Memory B cell (primary cell): ENCODE measurements around the gene ARHGEF40.

Experiments
- ATAC-seq: fragments of 150-1000 bp; cut with Tn5 transposase; 2 replicates; pipeline ENCODE4 v1.10.0; 2021; ENCODE audit warnings: low read depth, mild to moderate bottlenecking, moderate library complexity
- DNase-seq, 2 donors: peaks; one replicate each; pipeline ENCODE4 v3.0.0; 2022; ENCODE audit warnings: low spot score in 2 of 2
- H3K27ac Mint-ChIP-seq: one replicate; pipeline ENCODE4 v1.8.0; 2022; ENCODE audit warnings: mild to moderate bottlenecking, moderate library complexity, mixed read lengths
- H3K27me3 Mint-ChIP-seq: one replicate; pipeline ENCODE4 v1.8.0; 2022; ENCODE audit warnings: mixed read lengths
- H3K36me3 Mint-ChIP-seq: one replicate; pipeline ENCODE4 v1.8.0; 2022; ENCODE audit warnings: mild to moderate bottlenecking, mixed read lengths
- H3K4me1 Mint-ChIP-seq: one replicate; pipeline ENCODE4 v1.8.0; 2022; ENCODE audit warnings: mixed read lengths
- H3K4me3 Mint-ChIP-seq: one replicate; pipeline ENCODE4 v1.8.0; 2022; ENCODE audit warnings: mild to moderate bottlenecking, moderate library complexity, mixed read lengths
- H3K9me3 Mint-ChIP-seq: one replicate; pipeline ENCODE4 v1.8.0; 2022; ENCODE audit warnings: mixed read lengths

The ARHGEF40 gene

DNA sequence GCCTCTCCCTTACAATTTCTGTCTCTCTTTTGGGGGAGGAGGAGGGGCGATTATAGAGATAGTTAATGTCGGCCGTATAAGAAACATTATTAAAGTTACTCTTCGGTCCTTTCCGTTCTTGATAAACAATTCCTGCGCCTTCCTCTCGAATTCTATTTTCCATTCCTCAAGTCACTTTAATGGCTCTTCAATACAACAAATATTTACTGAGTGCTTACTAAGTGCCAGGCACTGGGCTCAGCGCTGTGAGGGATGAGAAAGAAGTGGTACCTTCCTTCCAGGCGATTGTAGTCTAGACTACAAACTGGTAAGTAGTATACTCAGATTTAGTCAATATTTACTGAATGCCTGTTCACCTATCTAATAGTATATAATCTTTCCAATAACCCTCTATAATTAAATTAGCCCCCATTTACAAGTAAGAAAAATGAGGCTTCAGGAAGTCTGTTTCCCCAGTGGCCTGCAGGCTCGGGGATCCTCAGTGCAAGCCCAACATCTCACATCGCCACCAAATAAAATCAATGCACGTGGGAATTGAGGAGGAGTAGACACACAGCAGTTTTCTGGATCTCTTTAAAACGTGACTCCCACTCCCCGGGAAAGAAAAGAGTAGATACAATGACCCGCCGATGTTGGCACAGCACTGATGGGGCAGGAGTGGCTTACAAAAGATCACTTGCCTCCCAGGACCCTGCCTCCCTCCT, 28.9 kb downstream of the ARHGEF40 start:
- Mint-ChIP-seq H3K27ac (peak overlapping the region; percentile 83), H3K36me3 (no peaks in the 10 kb centered on the region), H3K9me3 (no peaks in the 10 kb centered on the region), H3K4me3 (peak overlapping the region; percentile 81), H3K4me1 (peaks cover 5% of the 10 kb centered on the region), H3K27me3 (peaks cover 5% of the 10 kb centered on the region)
- DNase-seq (no peak), ATAC-seq (no peak)

DNA sequence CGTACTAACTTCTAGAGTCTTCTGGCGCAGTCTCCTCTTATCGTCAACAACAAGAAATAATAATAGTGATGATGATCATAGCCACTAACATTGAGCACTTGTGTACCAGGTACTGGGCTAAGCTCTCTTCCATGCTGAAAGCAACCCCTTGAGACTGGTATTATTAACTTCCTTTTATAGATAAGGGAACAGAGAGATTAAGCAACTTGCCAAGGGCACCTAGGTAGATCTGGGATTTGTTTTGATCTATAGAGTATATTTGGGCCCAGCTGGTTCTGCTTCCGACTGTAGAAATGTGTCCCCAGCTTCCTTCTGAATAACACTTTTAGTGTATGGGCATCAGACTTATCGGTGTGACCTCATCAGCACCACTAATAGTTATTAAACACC, 29.5 kb downstream of the ARHGEF40 start:
- Mint-ChIP-seq H3K27me3 (peaks cover 5% of the 10 kb centered on the region), H3K27ac (no peak overlapping the region), H3K4me1 (peaks cover 7% of the 10 kb centered on the region), H3K4me3 (peak overlapping the region; percentile 27), H3K9me3 (no peaks in the 10 kb centered on the region), H3K36me3 (no peaks in the 10 kb centered on the region)
- DNase-seq (no peak), ATAC-seq (no peak)

DNA sequence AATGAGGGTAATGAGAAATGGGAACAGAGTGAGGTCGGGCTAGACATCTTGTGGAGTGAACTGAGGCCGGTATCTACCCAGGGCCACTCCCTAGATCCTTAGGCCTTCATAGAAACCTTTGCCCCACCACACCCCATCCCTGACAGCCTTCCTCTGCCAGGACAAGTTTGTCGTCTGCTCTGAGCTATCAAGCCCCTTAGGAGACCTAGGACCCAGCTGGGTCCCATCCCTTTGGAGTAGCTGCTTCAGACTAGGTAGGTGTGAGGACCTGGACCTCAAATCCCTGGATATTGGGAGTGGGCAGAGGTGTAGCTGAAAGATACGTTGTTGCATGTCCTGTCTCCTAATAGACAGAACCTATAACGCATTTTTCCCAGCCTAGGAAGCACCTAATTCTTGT, 30.8 kb downstream of the ARHGEF40 start, which contains the start of gene TMEM253:
Gene TMEM253 (plus strand): TSS at position 136 of the 400 bp plus-strand sequence. CDS start 278 bp downstream, outside the sequence.
- no peak within 1 kb of the TSS for H3K27ac Mint-ChIP-seq
- ATAC-seq, result no peak
- peaks cover 10% of the 10 kb centered on the region for H3K4me1 Mint-ChIP-seq
- no peaks in the 10 kb centered on the region for H3K36me3 Mint-ChIP-seq
- no peaks in the 10 kb centered on the region for H3K9me3 Mint-ChIP-seq
- H3K4me3 Mint-ChIP-seq, result no peak within 1 kb of the TSS
- peaks cover 5% of the 10 kb centered on the region for H3K27me3 Mint-ChIP-seq
- DNase-seq, result no peak

DNA sequence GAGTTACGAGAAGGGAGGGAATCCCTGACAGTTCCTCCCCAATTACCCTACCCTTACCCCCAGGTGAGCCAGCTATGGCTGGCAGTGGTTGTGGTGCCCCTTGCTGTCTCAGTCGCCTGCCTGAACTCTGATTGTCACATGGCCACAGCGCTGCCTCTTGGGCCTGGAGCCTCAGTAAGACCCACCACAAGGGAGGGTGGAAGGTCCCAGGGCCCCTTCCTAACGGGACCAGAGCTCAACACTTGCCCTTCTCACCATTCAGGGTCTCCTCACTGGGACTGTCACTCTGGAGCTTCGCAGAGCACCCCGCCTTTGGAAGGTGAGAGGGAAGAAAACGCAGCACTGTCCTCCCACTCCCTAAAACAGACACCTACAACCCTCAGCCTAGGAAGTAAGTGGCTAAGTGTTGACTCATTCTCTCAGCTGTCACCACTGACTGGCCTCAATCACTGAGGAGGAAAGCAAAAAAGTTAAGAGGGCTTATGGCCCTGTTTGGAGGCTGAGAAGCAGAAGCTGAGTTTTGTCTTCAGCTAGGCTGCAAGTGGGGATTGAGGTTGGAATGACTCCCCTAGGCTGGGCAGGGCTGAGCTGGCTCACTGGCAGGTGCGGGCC, 31.8 kb downstream of the ARHGEF40 start:
- no peak for ATAC-seq
- Mint-ChIP-seq H3K4me3 (no peak overlapping the region), H3K36me3 (no peaks in the 10 kb centered on the region), H3K27ac (no peak overlapping the region), H3K9me3 (no peaks in the 10 kb centered on the region), H3K4me1 (peaks cover 12% of the 10 kb centered on the region), H3K27me3 (peaks cover 5% of the 10 kb centered on the region)
- DNase-seq, result no peak

DNA sequence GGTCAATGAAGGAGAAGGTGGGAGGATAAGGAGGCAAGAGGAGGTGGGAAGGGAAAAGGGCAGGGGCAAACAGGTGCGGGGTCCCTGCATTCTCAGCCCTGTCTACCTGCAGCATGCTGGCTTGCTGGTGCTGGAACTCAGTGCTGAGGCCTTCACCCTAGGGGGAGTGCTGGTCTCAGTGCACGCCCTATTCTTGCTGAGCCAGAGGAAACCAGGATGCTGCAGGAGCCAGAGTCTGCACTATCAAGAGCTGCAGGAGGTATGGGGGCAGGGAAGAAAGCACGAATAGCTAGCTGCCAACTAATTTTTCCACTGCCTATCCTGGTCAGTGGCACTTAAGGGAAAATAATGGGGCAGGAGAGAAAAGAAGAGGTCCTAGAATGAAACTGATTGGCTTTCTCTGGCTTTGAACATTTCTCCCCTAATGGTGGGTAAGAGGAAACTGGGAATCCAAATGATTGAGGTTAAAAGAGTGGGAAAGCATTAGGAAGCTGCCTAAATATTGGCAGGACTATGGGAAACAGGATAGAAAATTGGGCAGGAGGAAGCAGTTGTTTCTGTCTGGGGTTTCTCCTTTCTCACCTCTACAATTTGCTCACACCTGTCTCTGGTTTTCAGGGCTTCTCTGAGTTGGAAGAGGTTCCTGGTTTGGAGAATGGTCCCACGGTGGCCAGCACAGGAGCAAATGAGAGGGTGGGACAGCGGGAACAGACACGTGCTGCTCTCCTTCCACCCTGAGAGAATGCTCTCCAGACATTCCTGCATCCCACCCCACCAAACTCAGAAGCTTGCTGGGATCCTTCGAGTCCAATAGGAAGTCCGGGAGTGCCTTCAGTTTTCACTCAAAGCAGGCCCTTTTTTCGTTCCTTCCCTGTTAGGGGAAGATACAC, 32.7 kb downstream of the ARHGEF40 start:
- DNase-seq (no peak), ATAC-seq (no peak)
- Mint-ChIP-seq H3K27me3 (peaks cover 5% of the 10 kb centered on the region), H3K4me1 (peaks cover 12% of the 10 kb centered on the region), H3K4me3 (peak overlapping the region; percentile 74), H3K9me3 (no peaks in the 10 kb centered on the region), H3K36me3 (no peaks in the 10 kb centered on the region), H3K27ac (peak overlapping the region; percentile 62)

DNA sequence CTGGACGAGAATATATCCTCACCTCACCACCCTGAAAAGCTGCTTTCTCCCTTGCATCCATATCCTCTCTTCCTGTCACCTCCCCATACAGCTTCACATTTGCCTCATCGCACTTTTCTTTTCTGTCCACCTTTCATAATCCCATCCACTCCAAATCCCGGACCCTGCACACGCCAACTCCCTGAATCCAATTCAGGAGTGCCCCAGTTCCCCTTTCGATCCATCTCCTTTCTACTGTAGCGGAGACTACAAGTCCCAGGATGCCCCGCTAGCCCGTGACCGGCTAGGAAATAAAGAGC, 33.3 kb downstream of the ARHGEF40 start:
- peak overlapping the region; percentile 74 for H3K4me3 Mint-ChIP-seq

DNA sequence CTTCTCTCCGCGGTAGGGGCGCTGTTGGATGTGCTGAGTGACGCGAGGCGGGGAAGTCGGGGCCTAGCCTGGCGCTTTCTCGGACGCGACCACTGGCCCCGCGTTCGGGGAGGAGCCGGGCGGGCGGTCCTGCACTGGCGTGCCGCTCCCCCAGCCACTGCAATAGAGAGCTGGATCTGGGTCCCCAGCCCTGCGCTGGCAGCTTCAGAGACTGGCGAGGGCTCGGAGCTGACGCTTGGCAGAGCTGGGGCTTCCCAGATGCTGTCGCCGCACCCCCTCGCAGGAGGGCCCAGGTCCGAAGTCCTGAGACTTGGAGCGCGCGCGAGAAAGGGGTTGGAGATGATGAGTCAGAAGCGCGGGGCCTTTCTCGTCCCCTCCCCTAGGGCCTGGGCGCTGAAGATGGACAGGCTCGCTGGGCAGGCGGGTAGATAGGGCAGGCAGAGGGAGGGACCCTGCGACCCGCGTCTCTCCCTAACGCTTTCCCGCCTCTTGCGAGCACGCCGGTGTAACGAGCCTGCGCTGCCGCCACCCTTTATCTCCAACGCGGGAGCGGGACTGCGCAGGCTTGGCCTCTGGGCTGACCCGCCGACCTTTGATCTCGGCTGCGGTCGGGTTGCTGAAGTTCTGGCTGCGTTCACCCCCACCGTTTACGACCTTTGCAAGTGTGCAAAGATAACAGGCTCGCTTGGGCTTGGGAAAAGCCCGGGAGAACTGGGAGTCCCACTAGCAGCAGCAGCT, 33.8 kb downstream of the ARHGEF40 start:
- H3K36me3 Mint-ChIP-seq, result no peaks in the 10 kb centered on the region
- H3K4me1 Mint-ChIP-seq, result peaks cover 11% of the 10 kb centered on the region
- H3K9me3 Mint-ChIP-seq, result no peaks in the 10 kb centered on the region
- peaks cover 5% of the 10 kb centered on the region for H3K27me3 Mint-ChIP-seq
- ATAC-seq (peak; percentile 83), DNase-seq (peak; percentile 91 to 98)
- H3K27ac Mint-ChIP-seq, result peak overlapping the region; percentile 62
- peak overlapping the region; percentile 74 for H3K4me3 Mint-ChIP-seq

More for the DNA sequence above, 33.3 kb downstream of the ARHGEF40 start:
- no peak for DNase-seq
- Mint-ChIP-seq H3K27ac (peak overlapping the region; percentile 62), H3K4me1 (peaks cover 12% of the 10 kb centered on the region), H3K9me3 (no peaks in the 10 kb centered on the region), H3K27me3 (peaks cover 5% of the 10 kb centered on the region), H3K36me3 (no peaks in the 10 kb centered on the region)
- ATAC-seq, result no peak

DNA sequence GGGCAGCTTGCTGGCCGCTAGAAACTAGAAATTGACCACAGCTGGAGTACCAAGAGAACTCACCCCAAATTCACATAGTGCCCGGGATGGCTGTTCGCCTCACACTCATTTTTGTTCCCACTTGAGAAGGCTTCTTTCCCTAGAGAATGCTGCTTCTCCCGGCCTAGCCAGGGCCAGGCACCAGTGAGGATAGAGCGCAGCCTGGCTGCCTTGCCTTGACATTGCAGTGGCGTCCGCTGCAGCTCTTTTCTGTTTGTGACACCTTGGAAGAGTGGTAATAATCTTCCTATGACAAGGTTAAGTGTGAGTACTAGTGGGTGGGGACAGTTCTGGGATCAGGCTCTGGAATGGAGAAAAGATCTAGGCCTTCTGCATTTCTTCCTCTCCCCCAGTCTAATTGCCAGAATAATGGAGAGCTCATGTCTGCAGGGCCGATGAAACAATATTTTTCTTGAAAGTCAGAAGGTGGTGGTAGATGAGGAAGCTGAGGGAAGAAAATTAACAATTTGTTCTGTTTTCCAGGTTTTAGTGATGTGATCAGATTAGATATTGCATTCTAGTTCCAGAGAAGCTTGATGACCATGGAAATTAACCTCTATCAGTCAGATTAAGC, 34.5 kb downstream of the ARHGEF40 start:
- no peaks in the 10 kb centered on the region for H3K36me3 Mint-ChIP-seq
- peak overlapping the region; percentile 62 for H3K27ac Mint-ChIP-seq

DNA sequence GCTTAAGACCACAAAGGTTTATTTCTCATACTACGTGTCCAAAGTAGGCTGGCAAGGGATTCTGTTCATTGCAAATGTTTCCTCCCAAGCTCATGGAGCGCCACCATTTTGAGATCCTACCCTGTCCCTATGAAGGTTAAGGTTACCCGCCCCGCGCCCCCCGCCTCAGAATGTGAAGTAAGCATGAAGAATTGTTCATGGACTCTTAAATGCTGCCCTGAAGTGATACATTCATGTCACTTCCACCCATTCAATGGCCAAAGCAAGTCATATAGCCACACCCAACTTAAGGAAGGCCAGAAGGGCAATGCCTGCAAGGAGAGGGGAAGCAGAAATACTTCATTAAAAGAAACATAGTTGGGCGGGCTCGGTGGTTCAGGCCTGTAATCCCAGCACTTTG, 35.0 kb downstream of the ARHGEF40 start:
- no peak for ATAC-seq
- H3K4me1 Mint-ChIP-seq, result peaks cover 9% of the 10 kb centered on the region
- H3K36me3 Mint-ChIP-seq, result no peaks in the 10 kb centered on the region
- H3K27me3 Mint-ChIP-seq, result peaks cover 3% of the 10 kb centered on the region
- no peak overlapping the region for H3K27ac Mint-ChIP-seq
- H3K4me3 Mint-ChIP-seq, result no peak overlapping the region
- no peaks in the 10 kb centered on the region for H3K9me3 Mint-ChIP-seq
- no peak for DNase-seq

More for the DNA sequence above, 34.5 kb downstream of the ARHGEF40 start:
- DNase-seq, result peak in 1 of 2 donors; percentile 54
- Mint-ChIP-seq H3K4me1 (peaks cover 9% of the 10 kb centered on the region), H3K9me3 (no peaks in the 10 kb centered on the region), H3K4me3 (peak overlapping the region; percentile 74), H3K27me3 (peaks cover 3% of the 10 kb centered on the region)
- peak; percentile 50 for ATAC-seq

DNA sequence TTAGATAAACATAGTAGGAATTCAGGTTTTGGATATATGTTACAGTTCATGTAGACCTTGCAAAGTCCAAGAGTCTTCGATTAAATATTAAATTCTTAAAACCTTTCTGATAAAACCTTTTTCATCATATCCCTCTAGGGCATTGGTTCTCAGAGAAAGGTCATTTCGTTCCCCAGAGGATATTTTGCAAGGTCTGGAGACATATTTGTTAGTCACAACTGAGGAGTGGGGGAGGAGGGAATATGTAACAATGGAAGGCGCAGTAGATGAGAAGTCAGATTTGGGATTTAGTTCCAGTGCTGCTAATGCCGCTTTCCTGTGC, 36.0 kb downstream of the ARHGEF40 start:
- no peaks in the 10 kb centered on the region for H3K36me3 Mint-ChIP-seq
- no peak for DNase-seq
- no peak for ATAC-seq
- H3K4me1 Mint-ChIP-seq, result peaks cover 9% of the 10 kb centered on the region
- no peaks in the 10 kb centered on the region for H3K9me3 Mint-ChIP-seq
- no peak overlapping the region for H3K4me3 Mint-ChIP-seq
- no peaks in the 10 kb centered on the region for H3K27me3 Mint-ChIP-seq
- H3K27ac Mint-ChIP-seq, result no peak overlapping the region

DNA sequence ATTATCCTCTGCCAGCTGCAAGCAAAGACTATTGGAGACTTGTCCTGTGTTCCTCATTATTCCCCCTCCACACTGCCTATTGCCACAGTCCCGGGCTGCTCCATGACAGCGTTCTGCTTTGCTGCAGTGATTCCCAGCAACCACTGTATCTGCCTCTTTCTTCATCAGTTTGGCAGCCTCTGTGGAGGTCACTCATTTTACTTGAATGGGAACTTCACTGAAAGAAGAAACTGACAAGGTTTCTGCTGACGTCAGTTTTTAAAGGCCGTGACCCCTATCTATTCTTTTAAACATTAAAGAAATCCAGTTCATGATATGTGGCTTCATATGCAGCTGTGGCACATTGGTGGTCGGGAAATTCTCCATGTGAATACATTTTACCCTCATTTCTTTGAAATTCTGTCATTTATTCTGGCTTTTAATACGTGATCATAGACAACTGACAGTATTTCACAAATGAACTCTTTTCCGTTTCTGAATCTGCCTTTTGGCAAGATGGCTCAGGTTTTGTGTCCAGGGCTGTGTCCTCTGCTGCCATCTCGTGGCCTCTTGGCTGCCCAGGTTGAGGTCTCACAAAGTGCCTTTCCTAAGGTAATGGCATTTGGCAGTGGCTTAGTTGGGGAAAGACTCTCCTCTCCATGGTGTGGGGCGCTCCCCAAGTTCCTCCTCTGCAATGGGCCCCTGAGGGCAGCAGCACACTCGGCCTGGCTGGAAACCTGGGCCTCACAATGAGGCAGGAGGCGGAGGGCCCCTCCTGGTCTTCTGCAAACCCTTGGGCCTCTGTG, 36.6 kb downstream of the ARHGEF40 start:
- no peaks in the 10 kb centered on the region for H3K27me3 Mint-ChIP-seq
- ATAC-seq (no peak), DNase-seq (peak; percentile 64 to 66)
- H3K4me1 Mint-ChIP-seq, result peaks cover 9% of the 10 kb centered on the region
- H3K36me3 Mint-ChIP-seq, result no peaks in the 10 kb centered on the region
- no peaks in the 10 kb centered on the region for H3K9me3 Mint-ChIP-seq
- H3K27ac Mint-ChIP-seq, result no peak overlapping the region
- H3K4me3 Mint-ChIP-seq, result no peak overlapping the region

DNA sequence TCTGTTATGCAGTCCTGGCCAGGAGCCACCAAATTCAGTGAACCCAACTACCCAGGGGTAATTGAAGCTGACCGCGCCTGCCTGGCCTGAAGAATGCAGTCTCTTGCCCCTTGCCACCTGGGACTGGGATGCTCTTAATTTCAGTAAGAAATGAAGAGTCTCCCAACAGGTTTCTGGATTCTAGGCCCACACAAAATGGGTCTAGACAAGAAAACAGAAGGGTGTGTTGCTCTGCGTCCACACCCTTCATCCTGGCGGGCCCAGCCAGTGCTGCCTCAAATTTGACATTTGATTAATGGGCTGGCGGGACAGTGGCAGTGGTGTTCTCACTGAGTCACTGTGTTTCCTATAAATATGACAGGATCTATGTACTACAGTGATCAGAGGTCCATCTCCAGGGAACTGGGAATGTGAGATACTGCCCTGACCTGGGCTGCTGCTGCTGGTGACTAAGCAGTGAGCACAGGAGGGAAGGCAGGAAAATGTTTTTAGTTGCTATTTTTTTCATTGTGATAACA, 37.2 kb downstream of the ARHGEF40 start:
- Mint-ChIP-seq H3K36me3 (no peaks in the 10 kb centered on the region), H3K9me3 (no peaks in the 10 kb centered on the region), H3K27me3 (no peaks in the 10 kb centered on the region), H3K4me3 (no peak overlapping the region), H3K4me1 (peaks cover 9% of the 10 kb centered on the region), H3K27ac (no peak overlapping the region)
- DNase-seq (no peak), ATAC-seq (no peak)

DNA sequence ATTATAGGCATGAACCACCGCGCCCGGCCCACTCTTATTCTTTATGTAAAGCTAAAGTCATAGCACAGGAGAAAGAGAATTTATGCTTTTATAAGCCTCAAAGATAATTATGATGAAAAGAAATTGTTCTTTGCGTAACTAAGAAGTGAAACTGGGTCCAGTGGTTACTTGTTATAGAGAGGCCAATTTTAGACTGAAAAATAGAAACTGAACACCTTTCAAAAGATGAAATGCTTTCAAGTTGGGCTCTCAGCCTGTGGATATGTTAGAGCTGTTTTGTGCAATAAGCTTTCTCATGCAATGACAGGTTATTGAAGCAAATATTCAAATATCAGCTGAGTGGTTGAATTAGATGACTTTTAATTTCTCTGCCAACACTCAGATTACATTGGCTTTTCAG, 38.7 kb downstream of the ARHGEF40 start:
- peaks cover 7% of the 10 kb centered on the region for H3K4me1 Mint-ChIP-seq
- H3K36me3 Mint-ChIP-seq, result no peaks in the 10 kb centered on the region
- ATAC-seq, result no peak
- no peak overlapping the region for H3K4me3 Mint-ChIP-seq
- H3K27me3 Mint-ChIP-seq, result no peaks in the 10 kb centered on the region
- DNase-seq, result no peak
- H3K9me3 Mint-ChIP-seq, result no peaks in the 10 kb centered on the region
- no peak overlapping the region for H3K27ac Mint-ChIP-seq
